NCI-H460 (cell line): Measurements from ENCODE around the gene PROZ. TPM values are rescaled to one million over a fixed set of nuclear protein-coding genes. Genes with fewer than 3 reads are reported as not detected.

Source experiments
- DNase-seq: peaks from one replicate; pipeline ENCODE4 v3.0.0-alpha.2; 2016; ENCODE audit warnings: low read depth; ENCODE audit errors: extremely low read depth
- total RNA-seq: library from RNA; depleted of rRNA; stranded (reverse); fragments of >200 nt; shearing (Covaris generic); gene quantifications from 2 replicates; pipeline ENCODE4 v1.2.3, GENCODE V29; 2014

Gene PROZ
- total RNA-seq, 1 experiment from 2014 or later = not detected

GRCh38 chr13:113140677-113141600, 17.5 kb upstream of the PROZ start:
- no peak for DNase-seq

GRCh38 chr13:113141601-113141970, 16.9 kb upstream of the PROZ start:
- DNase-seq = no peak

GRCh38 chr13:113142876-113143275, 15.6 kb upstream of the PROZ start:
- DNase-seq = no peak

DNA sequence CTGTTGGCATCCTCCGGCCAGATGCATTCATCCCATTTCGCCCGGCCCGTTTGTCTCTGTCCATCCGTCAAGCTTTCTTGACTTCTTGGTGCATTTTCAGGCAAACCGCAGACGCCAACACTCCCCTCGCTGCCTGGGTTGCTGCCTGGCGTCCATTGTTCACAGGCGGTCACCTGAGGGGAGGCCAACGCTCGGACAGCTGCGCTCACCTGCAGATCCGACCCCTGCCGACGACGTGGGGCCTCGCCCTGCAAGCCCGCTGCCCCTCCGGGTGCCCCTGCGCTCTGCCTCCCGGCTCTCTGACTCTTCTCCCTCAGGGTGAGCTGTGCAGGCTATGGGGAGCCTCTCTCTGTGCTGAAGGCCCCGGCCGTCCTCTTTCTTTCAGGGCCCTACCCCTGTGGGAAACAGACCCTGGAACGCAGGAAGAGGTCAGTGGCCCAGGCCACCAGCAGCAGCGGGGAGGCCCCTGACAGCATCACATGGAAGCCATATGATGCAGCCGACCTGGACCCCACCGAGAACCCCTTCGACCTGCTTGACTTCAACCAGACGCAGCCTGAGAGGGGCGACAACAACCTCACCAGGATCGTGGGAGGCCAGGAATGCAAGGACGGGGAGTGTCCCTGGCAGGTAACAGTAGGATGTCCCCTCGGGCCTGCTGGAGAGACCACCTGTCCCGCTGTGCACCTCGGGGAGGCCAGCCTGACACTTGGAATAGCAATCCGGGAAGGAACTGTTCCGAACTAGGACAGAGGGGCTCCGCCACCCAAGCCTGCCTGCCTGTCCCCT, 14.8 kb upstream of the PROZ start:
- DNase-seq = no peak

GRCh38 chr13:113144255-113144629, 14.2 kb upstream of the PROZ start:
- DNase-seq = no peak

DNA sequence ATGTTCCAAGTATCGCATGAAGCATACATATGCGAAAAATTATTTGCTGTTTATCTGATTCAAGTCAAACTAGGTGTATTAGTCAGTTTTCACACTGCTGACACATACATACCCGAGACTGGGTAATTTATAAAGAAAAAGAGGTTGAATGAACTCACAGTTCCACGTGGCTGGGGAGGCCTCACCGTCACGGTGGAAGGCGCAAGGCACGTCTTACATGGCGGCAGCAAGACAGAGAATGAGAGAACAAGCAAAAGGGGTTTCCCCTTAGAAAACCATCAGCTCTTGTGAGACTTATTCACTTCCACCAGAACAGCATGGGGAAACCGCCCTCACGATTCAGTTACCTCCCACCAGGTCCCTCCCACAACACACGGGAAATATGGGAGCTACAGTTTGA, 13.0 kb upstream of the PROZ start:
- no peak for DNase-seq

- DNase-seq = no peak
These were observed 12.4 kb upstream of the PROZ start for GRCh38 chr13:113145911-113146598.

GRCh38 chr13:113146750-113147149, 11.7 kb upstream of the PROZ start:
- no peak for DNase-seq

GRCh38 chr13:113147206-113147605, 11.2 kb upstream of the PROZ start:
- DNase-seq = no peak

GRCh38 chr13:113148407-113148806, 10.0 kb upstream of the PROZ start:
- no peak for DNase-seq

- no peak for DNase-seq
These were observed 9.4 kb upstream of the PROZ start for GRCh38 chr13:113148940-113149503.

- no peak for DNase-seq
These were observed 8.5 kb upstream of the PROZ start for GRCh38 chr13:113149711-113150549.

DNA sequence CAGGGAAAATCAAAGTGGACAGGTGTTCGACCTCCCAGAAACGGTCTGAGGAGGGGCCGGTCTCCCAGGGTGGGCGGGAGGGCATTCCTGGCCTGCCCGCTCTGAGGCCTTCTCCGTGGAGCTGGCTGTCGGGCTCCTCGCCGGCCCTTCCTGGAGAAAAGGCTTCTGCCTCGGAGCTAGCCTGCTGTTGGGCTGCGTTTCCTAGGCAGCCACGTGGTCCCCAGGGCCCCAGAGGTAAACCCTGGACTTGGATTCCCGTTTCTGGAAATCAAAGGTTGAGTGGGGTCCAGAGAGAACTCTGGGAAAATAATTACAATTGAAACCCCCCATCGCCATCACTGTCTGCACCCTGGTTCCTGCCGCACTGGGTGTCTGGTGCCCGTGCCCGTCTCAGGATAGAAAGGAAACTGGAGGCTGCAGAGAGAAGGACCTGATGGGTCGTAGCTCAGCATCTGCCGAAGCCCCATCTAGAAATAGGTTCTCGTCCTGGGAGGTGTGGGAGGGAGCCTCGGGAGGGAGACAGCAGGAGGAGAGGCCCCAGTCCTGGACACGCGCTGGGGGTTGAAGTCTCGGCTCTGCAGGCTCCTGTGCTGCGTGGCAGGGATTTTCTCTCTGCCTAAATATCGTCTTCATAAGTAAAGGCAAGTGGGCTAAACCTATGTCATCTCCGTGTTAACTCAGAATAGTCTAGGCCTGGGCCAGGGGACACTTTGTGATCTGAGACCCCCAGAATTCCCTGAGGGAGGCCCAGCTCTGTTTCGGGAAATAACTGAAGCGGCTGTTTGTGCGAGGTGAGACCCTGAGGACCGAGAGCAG, 7.7 kb upstream of the PROZ start:
- no peak for DNase-seq

DNA sequence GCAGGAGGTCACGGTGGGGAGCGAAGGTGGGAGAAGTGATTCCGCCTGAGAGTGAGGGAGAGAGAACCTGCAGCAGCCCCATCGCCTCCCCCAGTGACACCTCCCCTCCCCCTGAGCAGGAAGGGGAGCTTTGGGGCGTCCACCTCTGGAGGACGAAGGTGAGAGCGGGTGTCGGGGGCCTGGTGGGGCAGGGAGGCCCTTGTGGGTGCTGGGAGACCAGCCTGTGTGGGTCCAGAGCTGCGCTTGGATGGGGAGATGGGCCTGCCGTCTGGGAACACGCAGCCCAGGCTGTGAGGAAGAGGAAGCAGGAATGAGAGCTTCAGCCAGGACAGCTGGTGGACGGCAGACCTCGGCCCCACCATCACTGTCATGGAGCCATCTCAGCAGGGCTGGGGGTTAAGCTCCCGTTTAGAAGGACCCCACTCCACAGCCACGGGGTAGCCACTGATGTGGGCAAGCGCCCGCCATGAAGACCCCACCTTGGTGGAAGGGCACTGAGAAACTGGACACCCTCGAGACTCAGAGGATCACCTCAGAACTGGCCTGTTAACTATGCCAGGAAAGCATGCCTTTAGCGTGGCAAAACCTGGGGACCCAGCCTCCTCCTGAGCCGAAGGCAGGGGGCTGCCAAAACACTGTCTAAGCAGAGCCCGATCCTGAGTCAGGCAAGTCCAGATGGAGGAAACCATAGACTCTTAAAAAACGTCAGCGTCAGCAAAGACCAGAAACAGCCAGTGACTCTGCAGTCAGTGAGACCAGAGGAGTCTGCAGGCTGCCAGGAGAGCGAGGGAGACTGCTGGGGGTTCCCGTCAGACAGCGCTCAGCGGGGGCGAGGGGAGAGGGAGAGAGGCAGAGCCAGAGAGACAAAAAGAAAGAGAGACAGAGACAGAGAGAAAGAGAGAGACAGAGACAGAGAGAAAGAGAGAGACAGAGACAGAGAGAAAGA, 6.4 kb upstream of the PROZ start:
- DNase-seq = no peak

DNA sequence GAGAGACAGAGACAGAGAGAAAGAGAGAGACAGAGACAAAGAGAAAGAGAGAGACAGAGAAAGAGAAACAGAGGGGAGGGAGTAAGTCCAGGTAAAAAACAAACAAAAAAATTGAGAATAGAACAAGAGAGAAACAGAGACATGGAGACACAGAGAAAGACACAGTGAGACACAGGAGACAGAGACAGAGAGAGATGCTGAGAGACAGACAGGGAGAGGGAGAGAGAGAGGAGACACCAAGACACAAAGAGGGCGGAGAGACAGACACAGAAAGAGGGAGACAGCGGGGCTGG, 5.8 kb upstream of the PROZ start:
- DNase-seq = no peak

- no peak for DNase-seq
These were observed 5.3 kb upstream of the PROZ start for GRCh38 chr13:113152984-113153809.
